ENCODE data around the gene UBE2J2.

DNA sequence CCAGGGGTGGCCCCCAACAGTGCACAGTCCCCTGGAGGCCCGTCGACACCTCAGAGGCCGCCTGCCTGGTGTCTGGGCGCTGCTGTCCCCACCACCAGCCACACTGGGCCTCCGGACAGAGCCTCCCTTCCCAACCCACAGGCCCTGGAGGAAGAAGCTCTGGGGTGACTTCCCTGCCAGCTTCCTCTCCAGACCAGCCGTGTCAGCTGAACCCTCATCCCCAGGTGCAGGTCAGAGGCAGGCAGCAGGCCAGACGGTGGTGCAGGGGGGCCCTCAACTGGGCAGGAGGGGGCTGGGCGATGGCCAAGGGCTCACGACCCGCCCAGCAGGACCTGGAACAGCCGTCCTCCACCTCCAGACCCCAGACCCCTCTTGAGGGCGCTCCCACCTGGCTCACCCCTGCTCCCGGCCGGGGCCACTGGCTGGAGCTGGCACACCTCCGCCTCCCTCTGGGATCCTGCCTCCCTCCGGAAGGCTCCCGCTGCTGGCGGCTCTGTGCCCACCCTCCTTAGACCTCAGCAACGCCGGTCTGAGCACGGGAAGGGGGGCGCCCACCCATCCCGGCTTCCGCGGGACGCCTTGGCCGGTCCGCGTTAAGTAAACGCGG, 67.8 kb downstream of the UBE2J2 start:
- TF ChIP-seq, protein P1, sequence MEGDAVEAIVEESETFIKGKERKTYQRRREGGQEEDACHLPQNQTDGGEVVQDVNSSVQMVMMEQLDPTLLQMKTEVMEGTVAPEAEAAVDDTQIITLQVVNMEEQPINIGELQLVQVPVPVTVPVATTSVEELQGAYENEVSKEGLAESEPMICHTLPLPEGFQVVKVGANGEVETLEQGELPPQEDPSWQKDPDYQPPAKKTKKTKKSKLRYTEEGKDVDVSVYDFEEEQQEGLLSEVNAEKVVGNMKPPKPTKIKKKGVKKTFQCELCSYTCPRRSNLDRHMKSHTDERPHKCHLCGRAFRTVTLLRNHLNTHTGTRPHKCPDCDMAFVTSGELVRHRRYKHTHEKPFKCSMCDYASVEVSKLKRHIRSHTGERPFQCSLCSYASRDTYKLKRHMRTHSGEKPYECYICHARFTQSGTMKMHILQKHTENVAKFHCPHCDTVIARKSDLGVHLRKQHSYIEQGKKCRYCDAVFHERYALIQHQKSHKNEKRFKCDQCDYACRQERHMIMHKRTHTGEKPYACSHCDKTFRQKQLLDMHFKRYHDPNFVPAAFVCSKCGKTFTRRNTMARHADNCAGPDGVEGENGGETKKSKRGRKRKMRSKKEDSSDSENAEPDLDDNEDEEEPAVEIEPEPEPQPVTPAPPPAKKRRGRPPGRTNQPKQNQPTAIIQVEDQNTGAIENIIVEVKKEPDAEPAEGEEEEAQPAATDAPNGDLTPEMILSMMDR (IDR thresholded peaks at IDR 0.05; ENCODE audit: poor library complexity, severe bottlenecking): no peak
- TF ChIP-seq EZH2 (IDR thresholded peaks at IDR 0.05; ENCODE audit: borderline replicate concordance, insufficient read depth, low read length, poor library complexity, severe bottlenecking) (no peak), TAF1 (IDR thresholded peaks at IDR 0.05; ENCODE audit: low read depth) (no peak), EP300 (conservative IDR thresholded peaks at IDR 0.05; ENCODE audit: poor library complexity, severe bottlenecking) (no peak), RAD21 (conservative IDR thresholded peaks at IDR 0.05) (no peak)

All from neural cell (in vitro differentiated cells).